Tibial nerve (tissue), 4 donors: ENCODE measurements around the gene FRAS1.

Experiments used
- EP300 ChIP-seq, 2 donors: sonication (generic); formaldehyde crosslinking; IDR thresholded peaks; one replicate each; pipeline ENCODE4 v1.6.1; 2017; ENCODE audit warnings: antibody characterized with exemption in 2 of 2, mild to moderate bottlenecking in 1 of 2
- POLR2A ChIP-seq, 2 donors: fragments of 450-650 bp; IDR thresholded peaks; one replicate each; pipeline ENCODE4 v1.6.1; 2017; ENCODE audit warnings: antibody characterized with exemption in 2 of 2, mild to moderate bottlenecking in 2 of 2, moderate library complexity in 2 of 2
- TF ChIP-seq, protein P1 (sequence below), 5 experiments: fragments of 200-600 bp in 3 of 5; fragments of 450-650 bp in 2 of 5; sonication (generic) in 3 of 5; IDR thresholded peaks; one replicate each; pipeline ENCODE4 v1.5.1; 2016 to 2019; ENCODE audit warnings: antibody characterized with exemption in 5 of 5, mild to moderate bottlenecking in 3 of 5, moderate library complexity in 2 of 5

DNA sequence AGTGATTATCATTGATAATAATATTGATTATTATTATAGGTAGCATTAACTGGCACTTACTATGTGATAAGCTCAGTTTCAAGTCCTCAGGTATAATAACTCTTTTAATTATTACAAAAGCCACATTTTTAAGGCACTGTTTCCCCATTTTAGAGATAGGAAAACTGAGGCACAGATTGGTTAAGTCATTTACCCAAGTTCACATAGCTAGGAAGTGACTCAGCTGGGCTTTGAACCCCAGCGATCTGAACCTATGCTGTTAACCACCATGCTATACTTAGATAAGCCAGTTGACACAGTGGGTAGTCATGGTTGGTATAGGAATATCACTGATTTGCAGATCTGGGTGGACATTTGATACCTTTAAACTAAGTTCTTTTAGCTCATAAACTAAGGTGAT lies 110.4 kb downstream of the FRAS1 start:
- TF ChIP-seq, protein P1, sequence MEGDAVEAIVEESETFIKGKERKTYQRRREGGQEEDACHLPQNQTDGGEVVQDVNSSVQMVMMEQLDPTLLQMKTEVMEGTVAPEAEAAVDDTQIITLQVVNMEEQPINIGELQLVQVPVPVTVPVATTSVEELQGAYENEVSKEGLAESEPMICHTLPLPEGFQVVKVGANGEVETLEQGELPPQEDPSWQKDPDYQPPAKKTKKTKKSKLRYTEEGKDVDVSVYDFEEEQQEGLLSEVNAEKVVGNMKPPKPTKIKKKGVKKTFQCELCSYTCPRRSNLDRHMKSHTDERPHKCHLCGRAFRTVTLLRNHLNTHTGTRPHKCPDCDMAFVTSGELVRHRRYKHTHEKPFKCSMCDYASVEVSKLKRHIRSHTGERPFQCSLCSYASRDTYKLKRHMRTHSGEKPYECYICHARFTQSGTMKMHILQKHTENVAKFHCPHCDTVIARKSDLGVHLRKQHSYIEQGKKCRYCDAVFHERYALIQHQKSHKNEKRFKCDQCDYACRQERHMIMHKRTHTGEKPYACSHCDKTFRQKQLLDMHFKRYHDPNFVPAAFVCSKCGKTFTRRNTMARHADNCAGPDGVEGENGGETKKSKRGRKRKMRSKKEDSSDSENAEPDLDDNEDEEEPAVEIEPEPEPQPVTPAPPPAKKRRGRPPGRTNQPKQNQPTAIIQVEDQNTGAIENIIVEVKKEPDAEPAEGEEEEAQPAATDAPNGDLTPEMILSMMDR (IDR thresholded peaks at IDR 0.05), result no peak
- TF ChIP-seq POLR2A (IDR thresholded peaks at IDR 0.05) (no peak), EP300 (IDR thresholded peaks at IDR 0.05) (no peak)
